Smooth muscle cell (in vitro differentiated cells): Measurements from ENCODE around the gene COL6A2. TPM values are rescaled to one million over a fixed set of nuclear protein-coding genes. Genes with fewer than 3 reads are reported as not detected.
A peak's percentile ranks its signal among the peaks of the same experiment; 100 is the strongest.

ENCODE experiments used
- DNase-seq: peaks from one replicate; lab custom pipeline; 2025; ENCODE audit not compliant: unreplicated experiment; lab: John Stamatoyannopoulos, UW
- H2AFZ ChIP-seq: fragments of 200-600 bp; sonication (generic); 2 replicates; pipeline ENCODE4 v1.6.0; 2016; ENCODE audit warnings: antibody characterized with exemption, low read depth, mild to moderate bottlenecking
- H3F3A ChIP-seq: fragments of 200-600 bp; sonication (generic); 2 replicates; pipeline ENCODE4 v1.6.0; 2017; ENCODE audit warnings: antibody characterized with exemption, low read depth
- H3K27ac ChIP-seq: fragments of 200-600 bp; sonication (generic); 2 replicates; pipeline ENCODE4 v1.5.1; 2016; ENCODE audit warnings: low read depth, mild to moderate bottlenecking
- H3K27me3 ChIP-seq: fragments of 200-600 bp; sonication (generic); 2 replicates; pipeline ENCODE4 v1.6.1; 2016; ENCODE audit warnings: low read depth, mild to moderate bottlenecking
- H3K36me3 ChIP-seq: fragments of 200-600 bp; sonication (generic); 2 replicates; pipeline ENCODE4 v1.5.1; 2016; ENCODE audit warnings: low read depth
- H3K4me1 ChIP-seq: fragments of 200-600 bp; sonication (generic); 2 replicates; pipeline ENCODE4 v1.5.1; 2016; ENCODE audit warnings: low read depth
- H3K4me2 ChIP-seq: fragments of 200-600 bp; sonication (generic); 2 replicates; pipeline ENCODE4 v1.6.0; 2016; ENCODE audit warnings: mild to moderate bottlenecking
- H3K4me3 ChIP-seq: fragments of 200-600 bp; sonication (generic); 2 replicates; pipeline ENCODE4 v1.5.1; 2016; ENCODE audit warnings: mild to moderate bottlenecking
- H3K79me2 ChIP-seq: fragments of 200-600 bp; sonication (generic); 2 replicates; pipeline ENCODE4 v1.6.0; 2016; ENCODE audit warnings: low read depth, mild to moderate bottlenecking
- H3K9ac ChIP-seq: fragments of 200-600 bp; sonication (generic); 2 replicates; pipeline ENCODE4 v1.6.0; 2016; ENCODE audit warnings: low read depth
- H3K9me3 ChIP-seq: fragments of 200-600 bp; sonication (generic); replicated peaks from 2 replicates; pipeline ENCODE4 v1.5.1; 2016; ENCODE audit warnings: low read depth
- H4K20me1 ChIP-seq: fragments of 200-600 bp; sonication (generic); 2 replicates; pipeline ENCODE4 v1.6.0; 2016; ENCODE audit warnings: low read depth
- CTCF ChIP-seq: fragments of 200-600 bp; sonication (generic); IDR thresholded peaks from 2 replicates; pipeline ENCODE4 v1.5.1; 2017; ENCODE audit warnings: borderline replicate concordance, mild to moderate bottlenecking, antibody characterized with exemption; ENCODE audit not compliant: insufficient read depth, poor library complexity, severe bottlenecking
- WGBS: methylation state at CpG from one replicate; pipeline ENCODE4 v1.1.7; 2016; ENCODE audit warnings: low lambda C conversion rate; 5-methylcytosine and 5-hydroxymethylcytosine counted together
- polyA plus RNA-seq: library from polyadenylated mRNA; unstranded; fragments of >200 nt; fragmentation: Nextera tagmentation; extraction: Ambion mirVana; gene quantifications from 2 replicates; pipeline ENCODE4 v1.2.1, GENCODE V29; 2016
- total RNA-seq: library from RNA; depleted of rRNA; stranded (reverse); fragments of >200 nt; gene quantifications from 2 replicates; pipeline ENCODE4 v1.2.3, GENCODE V29; 2014

The COL6A2 gene
- total and polyA plus RNA-seq, 2 experiments from 2014 or later, result 1,570 to 4,089 TPM

DNA sequence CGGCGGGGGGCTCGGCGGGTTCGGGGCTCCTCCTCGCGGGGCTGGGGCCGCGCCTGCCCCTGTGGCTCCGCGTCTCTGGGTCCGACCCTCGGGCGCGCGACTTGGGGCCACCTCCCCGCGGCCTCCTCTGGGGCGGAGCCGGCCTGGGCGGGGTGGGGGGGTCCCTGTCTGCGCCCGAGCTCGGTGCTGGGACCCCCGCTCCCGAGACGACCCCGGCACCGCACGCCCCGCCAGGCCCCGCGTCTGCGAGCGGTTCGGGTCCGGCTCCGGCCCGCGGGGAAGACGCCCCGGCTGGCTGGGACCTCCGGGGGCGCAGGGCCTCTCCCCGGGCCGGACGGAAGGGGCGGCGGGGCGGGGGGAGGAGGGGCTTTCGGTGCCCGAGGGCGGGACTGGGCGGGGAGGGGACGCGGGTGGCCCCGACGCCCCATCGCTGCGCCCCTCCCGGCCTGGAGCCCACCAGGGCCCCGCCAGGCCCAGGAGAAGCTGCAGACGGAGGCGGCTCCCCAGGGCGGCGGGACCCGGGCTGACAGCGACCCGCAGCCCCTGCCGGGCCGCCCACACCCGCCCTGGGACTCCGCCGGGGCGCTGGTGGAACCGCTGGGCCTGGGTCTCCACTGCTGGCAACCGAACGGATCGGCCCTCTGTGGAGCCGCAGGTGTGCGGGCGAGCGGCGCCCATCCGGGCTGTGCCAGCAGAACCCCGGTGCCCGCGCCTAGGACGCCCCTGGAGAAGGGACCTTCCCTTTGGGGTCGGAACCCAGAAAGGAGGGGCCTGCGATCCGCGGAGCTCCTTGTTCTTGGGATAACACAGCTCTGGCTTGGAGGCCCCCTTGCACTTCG is 610 bp downstream of the COL6A2 start:
- peaks cover 86% of the 10 kb centered on the region for H3K79me2 ChIP-seq
- H3K27me3 ChIP-seq, result no peaks in the 10 kb centered on the region
- 2% methylated on average over 43 of the region's 94 CpGs for WGBS
- peak overlapping the region; percentile 84 for H3K9ac ChIP-seq
- H3K4me2 ChIP-seq, result peak overlapping the region; percentile 94
- TF ChIP-seq CTCF, result no peak
- peak overlapping the region; percentile 86 for H3K4me3 ChIP-seq
- no peak overlapping the region for H2AFZ ChIP-seq
- peaks cover 37% of the 10 kb centered on the region for H3F3A ChIP-seq
- H4K20me1 ChIP-seq, result peaks cover 50% of the 10 kb centered on the region
- H3K27ac ChIP-seq, result peak overlapping the region; percentile 59
- no peaks in the 10 kb centered on the region for H3K4me1 ChIP-seq
- DNase-seq, result no peak
- no peaks in the 10 kb centered on the region for H3K9me3 ChIP-seq
- H3K36me3 ChIP-seq, result no peaks in the 10 kb centered on the region

- H3K79me2 ChIP-seq, result peaks cover 91% of the 10 kb centered on the region
- H3K9me3 ChIP-seq, result no peaks in the 10 kb centered on the region
- 8% methylated on average over 17 of the region's 18 CpGs for WGBS
- H3K36me3 ChIP-seq, result peaks cover 5% of the 10 kb centered on the region
- peak overlapping the region; percentile 94 for H3K4me2 ChIP-seq
- TF ChIP-seq CTCF, result no peak
- peaks cover 59% of the 10 kb centered on the region for H4K20me1 ChIP-seq
- H3K4me1 ChIP-seq, result no peaks in the 10 kb centered on the region
- no peak overlapping the region for H2AFZ ChIP-seq
- H3F3A ChIP-seq, result peaks cover 46% of the 10 kb centered on the region
- DNase-seq, result no peak
- no peaks in the 10 kb centered on the region for H3K27me3 ChIP-seq
- peak overlapping the region; percentile 77 for H3K27ac ChIP-seq
- H3K9ac ChIP-seq, result peak overlapping the region; percentile 58
- H3K4me3 ChIP-seq, result peak overlapping the region; percentile 86
Observed at GRCh38 chr21:46099476-46099875, 1.6 kb downstream of the COL6A2 start.

GRCh38 chr21:46100020-46100419 is 2.1 kb downstream of the COL6A2 start:
- no peak for DNase-seq
- Histone ChIP-seq H3K4me1 (no peaks in the 10 kb centered on the region), H3K79me2 (peaks cover 96% of the 10 kb centered on the region), H3K4me2 (peak overlapping the region; percentile 94), H3K9ac (peak overlapping the region; percentile 58), H3K4me3 (peak overlapping the region; percentile 86), H3K9me3 (no peaks in the 10 kb centered on the region), H2AFZ (no peak overlapping the region), H3K36me3 (peaks cover 7% of the 10 kb centered on the region), H3K27me3 (no peaks in the 10 kb centered on the region), H4K20me1 (peaks cover 65% of the 10 kb centered on the region), H3F3A (peaks cover 52% of the 10 kb centered on the region), H3K27ac (peak overlapping the region; percentile 77)
- WGBS, result 46% methylated on average over 6 of the region's 6 CpGs
- TF ChIP-seq CTCF, result no peak
